ENCODE results near the gene ANKRD35.

DNA sequence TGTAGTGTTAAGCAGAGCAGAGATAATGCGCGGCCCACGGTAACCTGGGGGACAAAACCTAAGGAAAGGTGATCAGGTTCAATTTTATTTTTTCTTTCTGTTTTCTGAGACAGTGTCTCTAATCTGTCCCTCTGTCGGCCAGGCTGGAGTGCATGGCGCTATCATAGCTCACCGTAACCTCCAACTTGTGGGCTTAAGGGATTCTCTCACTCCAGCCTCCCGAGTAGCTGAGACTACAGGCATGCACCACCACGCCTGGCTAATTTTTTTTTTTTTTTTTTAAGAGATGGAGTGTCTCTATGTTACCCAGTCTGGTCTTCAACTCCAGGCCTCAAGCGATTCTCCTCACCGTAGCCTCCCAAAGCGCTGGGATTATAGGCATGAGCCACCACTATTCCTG, 724 bp upstream of the ANKRD35 start:
- TF ChIP-seq, protein P1, sequence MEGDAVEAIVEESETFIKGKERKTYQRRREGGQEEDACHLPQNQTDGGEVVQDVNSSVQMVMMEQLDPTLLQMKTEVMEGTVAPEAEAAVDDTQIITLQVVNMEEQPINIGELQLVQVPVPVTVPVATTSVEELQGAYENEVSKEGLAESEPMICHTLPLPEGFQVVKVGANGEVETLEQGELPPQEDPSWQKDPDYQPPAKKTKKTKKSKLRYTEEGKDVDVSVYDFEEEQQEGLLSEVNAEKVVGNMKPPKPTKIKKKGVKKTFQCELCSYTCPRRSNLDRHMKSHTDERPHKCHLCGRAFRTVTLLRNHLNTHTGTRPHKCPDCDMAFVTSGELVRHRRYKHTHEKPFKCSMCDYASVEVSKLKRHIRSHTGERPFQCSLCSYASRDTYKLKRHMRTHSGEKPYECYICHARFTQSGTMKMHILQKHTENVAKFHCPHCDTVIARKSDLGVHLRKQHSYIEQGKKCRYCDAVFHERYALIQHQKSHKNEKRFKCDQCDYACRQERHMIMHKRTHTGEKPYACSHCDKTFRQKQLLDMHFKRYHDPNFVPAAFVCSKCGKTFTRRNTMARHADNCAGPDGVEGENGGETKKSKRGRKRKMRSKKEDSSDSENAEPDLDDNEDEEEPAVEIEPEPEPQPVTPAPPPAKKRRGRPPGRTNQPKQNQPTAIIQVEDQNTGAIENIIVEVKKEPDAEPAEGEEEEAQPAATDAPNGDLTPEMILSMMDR (IDR thresholded peaks at IDR 0.05): no peak
- TF ChIP-seq REST (IDR thresholded peaks at IDR 0.05; ENCODE audit: insufficient read depth in 1 of 2, low read depth in 2 of 2, low read length in 1 of 2): no peak
- TF ChIP-seq POLR2AphosphoS5 (IDR thresholded peaks at IDR 0.05; ENCODE audit: low read depth, low read length): no peak

All from Panc1 (cell line).